GM12872 (cell line): ENCODE data around the gene KLHDC4.

Experiments
- TF ChIP-seq, protein P1 (sequence below): IDR thresholded peaks from 3 replicates; pipeline ENCODE4 v1.5.1; 2011; ENCODE audit warnings: low read depth, mild to moderate bottlenecking, low read length, moderate library complexity; ENCODE audit not compliant: insufficient read depth

KLHDC4 gene

DNA sequence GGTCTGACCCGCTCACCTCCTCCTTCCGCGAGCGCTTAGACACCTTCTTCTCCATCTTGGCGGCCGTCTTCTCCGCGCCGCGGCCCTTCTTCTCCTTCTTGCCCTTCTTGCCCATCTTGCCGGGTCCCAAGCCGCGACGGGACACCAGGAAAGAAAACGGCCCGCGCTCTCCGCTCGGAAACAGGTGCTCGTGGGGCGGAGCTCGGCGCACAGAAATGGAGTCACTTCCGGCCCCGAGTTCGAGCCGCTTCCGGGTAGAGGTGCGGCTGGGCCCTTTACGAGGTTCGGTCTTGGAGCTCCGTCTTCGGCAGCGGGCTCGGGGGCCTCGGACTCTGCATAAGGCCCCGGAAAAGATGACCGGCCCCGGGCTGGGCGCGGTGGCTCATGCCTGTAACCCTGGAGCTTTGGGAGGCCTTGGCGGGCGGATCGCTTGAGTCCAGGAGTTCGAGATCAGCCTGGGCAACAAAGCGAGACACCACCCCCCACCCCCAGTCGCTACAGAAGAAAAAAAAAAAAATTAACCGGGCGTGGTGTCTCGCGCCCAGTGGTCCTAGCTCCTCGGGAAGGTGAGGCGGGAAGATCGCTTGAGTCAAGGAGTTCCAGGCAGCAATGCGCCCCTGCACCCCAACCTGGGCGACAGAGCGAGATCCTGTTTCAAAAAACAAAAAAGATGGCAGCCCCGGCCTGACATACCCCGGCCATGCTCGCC is at the start of gene KLHDC4:
Gene KLHDC4, minus strand, starts transcription at position 211 of the 709 bp plus-strand sequence. Its CDS starts 96 bp downstream, at position 115.
- TF ChIP-seq, protein P1, sequence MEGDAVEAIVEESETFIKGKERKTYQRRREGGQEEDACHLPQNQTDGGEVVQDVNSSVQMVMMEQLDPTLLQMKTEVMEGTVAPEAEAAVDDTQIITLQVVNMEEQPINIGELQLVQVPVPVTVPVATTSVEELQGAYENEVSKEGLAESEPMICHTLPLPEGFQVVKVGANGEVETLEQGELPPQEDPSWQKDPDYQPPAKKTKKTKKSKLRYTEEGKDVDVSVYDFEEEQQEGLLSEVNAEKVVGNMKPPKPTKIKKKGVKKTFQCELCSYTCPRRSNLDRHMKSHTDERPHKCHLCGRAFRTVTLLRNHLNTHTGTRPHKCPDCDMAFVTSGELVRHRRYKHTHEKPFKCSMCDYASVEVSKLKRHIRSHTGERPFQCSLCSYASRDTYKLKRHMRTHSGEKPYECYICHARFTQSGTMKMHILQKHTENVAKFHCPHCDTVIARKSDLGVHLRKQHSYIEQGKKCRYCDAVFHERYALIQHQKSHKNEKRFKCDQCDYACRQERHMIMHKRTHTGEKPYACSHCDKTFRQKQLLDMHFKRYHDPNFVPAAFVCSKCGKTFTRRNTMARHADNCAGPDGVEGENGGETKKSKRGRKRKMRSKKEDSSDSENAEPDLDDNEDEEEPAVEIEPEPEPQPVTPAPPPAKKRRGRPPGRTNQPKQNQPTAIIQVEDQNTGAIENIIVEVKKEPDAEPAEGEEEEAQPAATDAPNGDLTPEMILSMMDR = no peak

DNA sequence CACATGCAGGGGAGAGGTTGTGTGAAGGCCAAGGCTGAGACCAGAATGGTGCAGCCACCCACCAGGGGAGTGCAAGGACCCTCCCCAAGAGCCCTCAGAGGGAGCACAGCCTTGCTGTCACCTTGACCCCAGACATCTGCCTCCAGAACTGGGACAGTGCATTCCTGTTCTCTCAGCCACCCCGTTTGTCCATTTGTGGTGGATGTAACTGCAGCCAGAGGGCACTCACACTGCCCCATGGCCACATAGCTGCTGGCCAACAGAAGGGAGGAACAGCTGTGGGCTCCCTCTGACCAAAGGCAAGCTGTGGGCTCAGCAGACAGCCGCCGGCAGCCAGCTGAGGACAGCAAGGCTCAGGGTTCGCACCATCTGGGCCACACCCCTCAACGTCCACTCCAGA is 49.8 kb upstream of the KLHDC4 start:
- TF ChIP-seq, protein P1 = no peak

DNA sequence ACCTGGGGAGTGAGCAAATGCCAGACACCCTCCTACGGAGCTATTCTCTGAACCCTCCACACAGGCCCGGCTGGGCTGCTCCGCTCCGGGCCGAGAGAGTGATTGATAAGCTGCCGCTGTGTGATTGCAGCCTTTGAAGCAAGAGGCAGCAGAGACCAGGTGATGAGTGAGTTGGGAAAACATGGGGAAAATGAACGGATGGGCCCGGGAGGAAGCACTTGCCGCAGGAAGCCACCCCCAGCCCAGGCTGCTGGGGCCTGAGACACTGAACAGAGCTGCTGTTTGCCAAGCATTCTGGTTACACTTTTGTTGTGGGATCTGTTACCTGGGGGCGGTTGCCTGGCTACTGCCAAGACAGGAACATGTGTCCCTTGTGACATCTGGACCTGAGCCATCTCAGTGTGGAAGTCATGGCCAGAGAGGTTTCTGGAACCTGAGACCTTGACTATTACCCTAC is 46.4 kb upstream of the KLHDC4 start:
- TF ChIP-seq, protein P1 = no peak

DNA sequence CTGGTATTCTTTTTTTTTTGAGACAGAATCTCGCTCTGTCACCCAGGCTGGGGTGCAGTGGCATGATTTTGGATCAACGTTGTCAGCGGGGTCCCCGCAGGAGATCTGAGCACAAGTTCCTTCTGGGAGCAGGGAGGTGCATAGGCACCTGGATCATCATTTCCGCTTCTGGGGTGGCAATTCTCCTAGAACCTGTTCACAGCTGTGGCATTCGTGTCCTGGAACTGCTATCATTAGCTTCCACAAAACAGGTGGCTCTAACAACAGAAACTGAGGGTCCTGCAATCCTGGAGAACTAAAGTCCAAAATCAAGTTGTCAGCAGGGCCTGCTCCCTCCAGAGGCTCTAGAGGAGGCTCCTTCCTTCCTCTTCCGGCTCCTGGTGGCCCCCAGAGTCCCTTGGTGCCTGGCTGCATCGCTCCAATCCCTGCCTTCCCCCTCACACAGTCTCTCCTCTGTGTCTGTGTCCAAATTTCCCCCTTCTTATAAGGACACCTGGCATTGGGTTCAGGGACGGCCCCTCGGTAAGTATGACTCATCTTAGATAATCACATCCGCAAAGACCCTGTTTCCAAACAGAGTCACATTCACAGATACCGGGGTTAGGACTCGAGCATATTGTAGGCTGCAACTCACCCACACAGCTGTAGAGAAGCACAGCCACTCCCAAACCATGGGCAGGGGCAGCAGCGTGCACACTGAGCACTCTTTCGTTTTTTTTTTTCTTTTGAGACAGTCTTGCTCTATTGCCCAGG is 43.5 kb upstream of the KLHDC4 start:
- TF ChIP-seq, protein P1 = no peak

DNA sequence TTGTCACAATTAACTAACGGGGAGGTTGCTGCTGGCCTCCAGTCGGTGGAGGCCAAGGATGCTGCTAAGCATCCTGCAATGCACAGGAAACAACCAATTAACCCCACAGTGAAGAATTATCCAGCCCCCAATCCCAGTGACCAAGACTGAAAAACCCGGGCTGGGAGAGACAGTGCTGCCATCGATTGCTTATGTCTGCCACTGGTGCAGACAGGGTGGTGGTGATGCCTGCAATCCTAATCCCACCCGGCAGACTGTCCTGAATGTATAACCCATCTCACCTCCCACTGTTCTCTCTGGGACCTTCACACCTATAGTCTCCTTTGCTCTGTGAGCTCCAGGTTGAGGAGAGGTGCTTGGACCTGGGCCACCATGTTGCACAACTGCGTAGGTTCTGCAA is 42.3 kb upstream of the KLHDC4 start:
- TF ChIP-seq, protein P1 = no peak

DNA sequence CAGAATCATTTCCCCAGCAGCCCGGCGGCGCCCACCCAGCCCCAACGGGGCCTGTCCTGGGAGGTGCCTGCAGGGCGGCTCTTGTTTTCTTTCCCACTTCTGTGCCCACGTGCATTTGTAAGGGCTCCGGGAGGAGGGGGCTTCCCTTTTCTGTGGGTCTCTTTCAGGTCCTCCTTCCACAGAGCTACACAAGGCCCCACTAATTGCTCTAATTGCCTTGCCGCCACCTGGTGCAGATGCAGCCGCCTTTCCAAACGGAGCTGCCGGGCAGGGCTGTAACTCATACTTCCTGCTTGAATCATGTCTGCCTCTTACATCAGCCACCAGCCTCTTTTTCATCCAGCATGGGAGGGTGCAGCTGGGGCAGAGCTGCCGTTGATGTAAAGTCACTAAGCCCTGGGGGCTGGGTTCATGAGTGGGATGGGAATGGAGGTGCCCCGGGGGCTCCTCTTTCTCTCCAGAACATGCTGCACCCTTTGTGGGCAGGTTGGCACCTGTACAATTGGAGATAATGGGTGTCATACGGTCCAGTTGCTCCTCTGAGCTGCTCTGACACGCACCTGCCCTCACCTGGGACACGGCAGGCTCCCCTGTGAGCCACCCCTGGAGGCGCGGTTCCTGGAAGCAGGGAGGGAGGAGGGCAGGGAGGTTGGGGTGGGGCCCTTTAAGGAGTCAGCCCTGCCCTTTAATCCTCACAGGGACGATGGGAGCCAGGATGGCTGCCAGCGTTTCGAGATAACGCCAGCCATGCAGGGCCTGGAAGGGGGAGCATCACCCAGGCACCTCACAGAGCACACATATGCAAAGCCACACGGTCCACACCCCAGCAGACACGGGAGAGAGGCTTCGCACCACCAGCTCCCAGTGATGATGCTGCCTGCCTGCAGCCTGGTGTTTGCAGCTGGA is 41.1 kb upstream of the KLHDC4 start:
- TF ChIP-seq, protein P1 = no peak

DNA sequence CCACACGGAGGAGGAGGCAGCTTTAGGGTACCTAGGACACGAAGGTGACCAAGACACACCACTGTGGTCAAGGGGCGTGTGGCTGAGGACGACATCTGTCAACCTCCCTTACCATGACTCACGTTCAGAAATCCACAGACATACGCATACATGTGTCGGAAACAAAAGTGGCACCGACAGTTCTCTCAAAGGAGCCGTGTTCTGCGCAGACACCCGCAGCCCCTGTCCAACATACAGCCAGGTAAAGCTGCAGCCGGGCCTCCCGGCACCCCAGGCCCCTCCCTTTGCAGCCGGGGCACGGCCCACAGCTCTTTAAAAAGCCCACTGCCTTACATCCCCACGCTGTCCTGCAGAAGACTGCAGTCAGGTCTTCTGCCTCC is 40.5 kb upstream of the KLHDC4 start:
- TF ChIP-seq, protein P1 = no peak
